NCI-H2107 treated with DMSO at 0.1 percent for 48 hours (cell line): Measurements from ENCODE around the gene APCS.

Experiments
- DNase-seq: peaks from one replicate; lab custom pipeline; 2025; ENCODE audit not compliant: unreplicated experiment; lab: John Stamatoyannopoulos, UW

Gene APCS

DNA sequence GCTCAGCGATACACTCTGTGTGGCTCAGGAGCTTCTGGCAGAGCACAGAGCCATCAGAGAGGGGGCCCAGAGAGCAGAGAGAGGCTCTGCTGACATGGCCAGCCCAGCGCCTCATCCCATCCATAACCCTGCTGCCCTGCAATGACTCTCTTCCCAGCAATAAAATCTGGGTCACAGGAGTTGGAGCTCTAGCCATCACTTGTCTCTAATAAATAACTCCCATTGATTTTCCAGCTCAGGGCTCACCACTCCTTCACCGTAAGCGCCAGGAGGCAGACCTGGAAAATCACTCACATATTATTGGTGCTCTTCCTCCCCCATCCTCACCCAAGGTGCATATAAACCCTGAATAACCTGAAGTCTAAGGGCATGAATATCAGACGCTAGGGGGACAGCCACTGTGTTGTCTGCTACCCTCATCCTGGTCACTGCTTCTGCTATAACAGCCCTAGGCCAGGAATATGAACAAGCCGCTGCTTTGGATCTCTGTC, at the start of gene APCS:
Gene APCS, plus strand, starts transcription at position 366 of the 491 bp plus-strand sequence. Its CDS starts 96 bp downstream, at position 462.
- DNase-seq = no peak

- DNase-seq = no peak
These were observed 39.5 kb upstream of the APCS start for GRCh38 chr1:159548126-159548525.

GRCh38 chr1:159554261-159554660, 33.4 kb upstream of the APCS start:
- no peak for DNase-seq

DNA sequence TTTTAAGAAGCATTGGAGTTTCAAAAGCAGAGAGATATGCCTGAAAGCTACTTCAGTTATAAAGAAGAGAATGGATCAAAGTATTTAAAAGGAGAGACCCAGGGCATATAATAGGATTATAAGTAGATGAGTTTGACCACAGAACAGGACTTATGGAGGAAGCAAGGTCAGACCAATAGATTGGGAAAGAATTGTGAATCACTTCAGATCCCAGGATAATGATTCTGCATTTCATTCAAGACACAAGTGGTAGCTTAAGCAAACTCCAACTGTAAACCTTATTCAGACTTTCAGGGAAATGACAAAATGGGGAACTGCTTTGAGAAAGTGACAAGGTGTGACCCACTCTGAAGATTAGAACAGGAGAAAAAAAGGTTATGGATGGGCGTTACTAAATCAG, 32.9 kb upstream of the APCS start:
- no peak for DNase-seq

GRCh38 chr1:159556931-159557369, 30.7 kb upstream of the APCS start:
- DNase-seq = no peak

DNA sequence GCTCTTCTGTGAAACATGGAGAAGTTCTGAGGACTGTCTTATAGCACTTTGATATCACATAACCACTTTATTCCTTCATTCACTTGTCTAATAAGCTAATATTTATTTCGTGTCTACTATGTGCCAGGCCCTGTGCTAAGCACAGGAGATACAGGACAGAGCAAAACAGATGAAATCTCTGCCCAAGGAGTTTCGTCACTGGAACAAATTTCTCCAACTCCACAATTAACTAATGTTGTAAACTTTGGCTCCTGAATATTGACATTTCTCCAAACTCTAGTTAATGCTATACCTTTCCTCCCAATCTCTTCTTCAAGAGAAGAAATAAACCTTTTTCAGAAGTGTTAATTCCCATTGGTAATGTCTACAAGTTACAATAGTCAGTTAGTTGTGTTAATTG, 27.0 kb upstream of the APCS start:
- DNase-seq = no peak

DNA sequence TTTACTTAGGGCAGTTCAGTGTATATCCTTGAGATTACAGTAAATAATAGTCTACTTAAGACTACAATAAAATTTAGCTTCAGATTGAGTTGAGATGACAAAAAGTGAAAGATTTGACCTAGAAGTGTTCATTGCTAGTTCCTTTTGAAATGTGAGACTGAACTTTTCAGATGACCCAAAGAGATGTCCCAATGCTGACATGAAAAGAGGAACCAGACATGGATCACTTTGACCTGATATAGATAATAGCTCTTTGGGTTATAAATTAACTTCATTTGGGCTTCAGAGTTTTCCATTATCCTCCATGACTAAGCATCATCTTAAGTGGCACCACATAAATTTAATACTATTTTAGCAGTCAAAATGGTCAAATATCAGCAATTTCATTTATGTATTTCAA, 26.1 kb upstream of the APCS start:
- no peak for DNase-seq

GRCh38 chr1:159562680-159563079, 24.9 kb upstream of the APCS start:
- no peak for DNase-seq

- DNase-seq = no peak
These were observed 10.2 kb upstream of the APCS start for GRCh38 chr1:159577446-159577845.

DNA sequence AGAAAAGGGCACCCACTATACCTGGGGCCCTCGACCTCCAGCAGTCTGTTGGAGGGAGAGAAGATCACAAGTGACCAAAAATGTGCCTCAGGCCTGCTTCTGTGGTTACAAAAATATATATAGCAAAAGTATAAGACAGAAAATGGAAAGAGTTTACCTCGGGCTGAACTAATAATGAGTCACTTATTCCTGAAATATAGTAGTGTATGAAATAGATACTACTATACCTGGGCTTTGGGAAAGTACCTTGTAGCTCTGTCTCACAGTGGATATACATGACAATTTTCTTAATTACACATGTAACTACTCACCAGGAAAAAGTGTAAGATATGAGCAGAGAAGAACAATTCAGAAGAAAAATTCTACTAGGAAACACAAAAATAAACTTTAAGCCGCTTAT, 7.3 kb upstream of the APCS start:
- no peak for DNase-seq

DNA sequence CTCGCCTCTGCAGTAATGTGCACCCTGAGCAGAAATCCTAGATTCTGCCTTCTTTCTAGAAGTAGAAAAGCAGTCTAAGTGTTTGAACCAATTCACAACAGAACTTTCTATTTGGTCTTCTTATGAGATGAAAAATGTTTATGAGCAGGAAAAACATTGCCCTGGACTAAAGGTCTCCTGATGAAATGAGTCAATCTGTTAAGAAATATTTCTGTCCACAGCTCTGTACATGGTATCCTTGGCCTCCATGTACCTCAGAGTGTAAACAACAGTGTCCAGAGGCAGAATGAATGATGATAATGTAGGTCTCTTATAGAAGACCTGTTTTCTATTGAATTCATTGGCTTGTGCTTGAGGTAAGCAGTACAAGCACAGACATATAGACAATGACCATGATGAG, 6.2 kb upstream of the APCS start:
- DNase-seq = no peak

DNA sequence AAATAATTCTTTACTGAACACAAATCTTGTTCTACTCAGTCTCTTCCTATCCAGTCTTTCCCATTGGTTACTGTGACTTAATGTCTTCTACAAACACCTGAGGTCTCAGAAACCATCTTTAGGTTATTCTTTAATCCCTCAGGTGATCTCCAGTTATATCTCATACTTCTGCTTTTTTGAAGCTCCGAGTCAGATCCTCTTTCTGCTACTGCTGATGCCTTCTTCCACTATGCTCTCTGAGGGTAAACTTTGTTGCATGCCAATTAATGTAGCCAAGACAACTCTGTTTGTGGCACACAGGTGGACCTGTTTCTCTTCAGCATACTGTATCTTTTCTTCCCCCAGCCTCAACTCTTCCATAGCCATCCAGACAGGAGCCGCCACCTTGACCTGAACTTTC, 3.1 kb upstream of the APCS start:
- no peak for DNase-seq

DNA sequence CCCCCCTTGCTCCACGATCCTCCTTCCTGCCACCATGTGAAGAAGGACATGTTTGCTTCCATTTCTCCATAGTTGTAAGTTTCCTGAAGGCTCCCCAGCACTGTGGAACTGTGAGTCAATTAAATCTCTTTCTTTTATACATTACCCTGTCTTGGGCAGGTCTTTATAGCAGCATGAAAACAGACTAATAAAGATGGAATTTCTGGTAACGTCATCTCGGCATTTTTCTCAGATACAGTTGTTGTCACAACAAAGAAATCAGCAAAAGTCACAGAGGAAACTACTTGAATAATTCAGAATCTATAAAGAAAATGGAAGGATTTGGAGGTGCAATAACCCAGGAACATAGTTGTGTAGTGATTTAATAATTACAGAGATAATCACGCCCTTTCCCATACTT, 4.4 kb downstream of the APCS start:
- no peak for DNase-seq

GRCh38 chr1:159594625-159595405, 7.2 kb downstream of the APCS start:
- no peak for DNase-seq

DNA sequence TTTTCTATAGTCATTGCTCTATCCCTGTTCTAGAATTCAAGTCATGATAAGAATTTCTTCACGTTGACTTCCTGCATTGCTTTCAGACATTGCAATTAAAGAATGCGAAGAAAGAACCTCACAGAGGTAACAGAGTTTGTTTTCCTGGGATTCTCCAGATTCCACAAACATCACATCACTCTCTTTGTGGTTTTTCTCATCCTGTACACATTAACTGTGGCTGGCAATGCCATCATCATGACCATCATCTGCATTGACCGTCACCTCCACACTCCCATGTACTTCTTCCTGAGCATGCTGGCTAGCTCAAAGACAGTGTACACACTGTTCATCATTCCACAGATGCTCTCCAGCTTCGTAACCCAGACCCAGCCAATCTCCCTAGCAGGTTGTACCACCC, 10.6 kb downstream of the APCS start:
- DNase-seq = no peak

GRCh38 chr1:159600894-159601293, 13.3 kb downstream of the APCS start:
- DNase-seq = no peak

- DNase-seq = no peak
These were observed 14.9 kb downstream of the APCS start for GRCh38 chr1:159602501-159602999.

DNA sequence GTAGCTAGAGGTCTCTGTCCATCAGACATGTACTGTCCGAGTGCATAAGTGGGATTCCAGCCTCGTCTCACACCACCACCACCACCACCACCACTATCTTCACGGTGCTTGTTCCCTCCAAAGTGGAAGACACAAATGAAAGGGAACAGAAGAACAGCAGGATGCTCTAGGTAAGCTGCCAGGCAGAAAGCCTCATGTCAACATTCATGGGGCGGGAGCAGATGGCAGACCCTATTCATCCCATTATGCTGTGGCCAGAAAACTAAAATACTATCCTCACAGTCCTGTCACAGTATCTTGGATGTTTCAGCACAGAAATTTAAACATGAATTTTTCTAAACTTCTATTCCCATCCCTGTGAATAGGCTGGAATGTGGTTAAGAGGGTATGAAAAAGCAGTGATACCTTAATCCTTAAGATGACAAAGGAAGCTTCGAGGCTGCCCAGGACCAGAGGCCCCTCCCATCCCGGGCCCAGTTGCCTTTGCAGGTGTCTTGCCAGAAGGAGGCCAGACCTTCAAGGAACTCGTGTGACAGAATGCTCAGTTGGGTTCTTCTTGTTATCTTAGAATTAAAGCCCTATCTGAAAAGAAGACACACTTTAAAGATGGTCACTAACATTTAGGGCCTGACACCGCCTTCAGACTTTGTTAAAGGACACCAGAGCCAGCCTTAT, 24.7 kb downstream of the APCS start:
- DNase-seq = no peak

DNA sequence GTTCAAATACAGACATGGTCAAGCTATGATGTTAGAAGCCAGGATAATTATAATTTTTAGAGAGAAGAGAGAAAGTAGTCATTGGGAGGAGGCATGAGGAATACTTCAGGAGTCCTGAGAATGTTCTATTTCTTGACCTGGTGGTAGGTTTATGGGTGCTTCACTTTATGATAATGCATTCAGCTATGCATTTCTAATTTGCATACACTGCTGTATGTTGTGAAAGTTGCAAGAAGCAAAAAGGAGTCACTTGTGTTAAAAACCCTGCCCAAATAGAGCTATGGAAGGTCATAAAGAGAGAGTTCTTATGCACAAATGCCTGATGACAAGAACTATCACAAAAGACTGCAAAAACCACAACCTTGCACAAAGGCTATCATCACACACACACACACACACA, 45.3 kb downstream of the APCS start:
- no peak for DNase-seq
